ENCODE data around the gene LYPD5. TPM values are rescaled to one million over a fixed set of nuclear protein-coding genes. Genes with fewer than 3 reads are reported as not detected.
"Not testable (repeated sequence)": the region's sequence is repeated elsewhere in the genome, so short reads cannot be mapped to it uniquely, and the experiment has no call there.

LYPD5 gene, protein sequence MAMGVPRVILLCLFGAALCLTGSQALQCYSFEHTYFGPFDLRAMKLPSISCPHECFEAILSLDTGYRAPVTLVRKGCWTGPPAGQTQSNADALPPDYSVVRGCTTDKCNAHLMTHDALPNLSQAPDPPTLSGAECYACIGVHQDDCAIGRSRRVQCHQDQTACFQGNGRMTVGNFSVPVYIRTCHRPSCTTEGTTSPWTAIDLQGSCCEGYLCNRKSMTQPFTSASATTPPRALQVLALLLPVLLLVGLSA
- polyA plus RNA-seq (ENCODE audit: insufficient read length) = 0.52 TPM

DNA sequence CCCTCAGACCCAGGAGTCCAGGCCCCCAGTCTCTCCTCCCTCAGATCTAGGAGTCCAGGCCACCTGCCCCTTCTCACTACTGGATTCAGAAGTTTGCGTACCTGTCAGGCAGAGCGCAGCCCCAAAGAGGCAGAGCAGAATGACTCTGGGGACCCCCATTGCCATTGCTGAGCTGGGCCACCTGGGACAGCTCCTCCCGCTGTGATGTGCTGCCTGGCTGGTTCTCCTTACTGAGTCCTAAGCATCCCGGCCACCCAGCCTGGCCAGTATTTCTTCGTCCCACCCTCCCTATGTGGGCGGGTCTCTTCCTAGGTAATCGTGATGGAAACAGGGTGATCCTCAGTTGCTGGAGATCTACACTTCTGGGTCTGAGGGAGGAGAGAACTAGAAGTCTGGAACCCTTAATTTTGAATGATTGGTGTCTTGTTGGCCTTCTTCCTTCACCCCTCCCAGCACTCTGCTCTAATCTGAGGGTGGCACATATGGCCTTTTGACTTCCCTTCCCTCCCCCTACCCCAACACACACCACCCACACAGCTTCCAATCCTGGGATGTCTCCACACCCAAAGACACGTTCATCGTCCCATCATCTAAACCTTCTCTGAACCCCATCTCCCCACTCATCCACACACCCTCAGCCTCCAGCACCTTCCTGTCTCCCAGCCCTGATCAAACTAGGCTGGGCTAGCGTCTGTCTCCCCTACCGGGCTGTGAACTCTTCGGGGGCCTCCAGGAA lies at the start of gene LYPD5:
TSS of gene LYPD5 (minus strand) at position 232 of the 736 bp plus-strand sequence. CDS start at position 165, 67 bp downstream.
- DNase-seq = no peak

DNA sequence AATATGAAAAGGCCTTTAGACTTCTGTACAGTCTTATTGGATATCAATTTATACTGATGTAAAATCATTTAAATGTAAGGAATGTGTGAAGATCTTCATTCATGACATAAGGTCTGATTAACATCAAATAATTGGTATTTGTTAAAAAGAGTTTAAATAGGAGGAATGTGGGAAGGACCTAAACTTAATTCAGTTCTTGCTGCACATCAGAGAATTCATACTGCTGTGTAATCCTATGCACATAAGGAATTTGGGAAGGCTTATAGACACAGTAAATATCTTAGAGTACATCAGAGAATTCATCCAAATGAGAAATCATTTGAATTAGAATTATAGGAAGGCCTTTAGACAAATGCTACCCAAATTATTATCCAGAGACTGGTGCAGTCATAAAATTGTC lies 46.6 kb upstream of the LYPD5 start:
- DNase-seq = no peak

DNA sequence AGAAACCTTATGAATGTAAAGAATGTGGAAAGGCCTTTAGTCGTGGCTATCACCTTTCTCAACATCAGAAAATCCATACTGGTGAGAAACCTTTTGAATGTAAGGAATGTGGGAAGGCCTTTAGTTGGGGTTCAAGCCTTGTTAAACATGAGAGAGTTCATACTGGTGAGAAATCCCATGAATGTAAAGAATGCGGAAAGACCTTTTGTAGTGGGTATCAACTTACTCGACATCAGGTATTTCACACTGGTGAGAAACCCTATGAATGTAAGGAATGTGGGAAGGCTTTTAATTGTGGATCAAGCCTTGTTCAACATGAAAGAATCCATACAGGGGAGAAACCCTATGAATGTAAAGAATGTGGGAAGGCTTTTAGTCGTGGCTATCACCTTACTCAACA lies 45.6 kb upstream of the LYPD5 start:
- no peak for DNase-seq

DNA sequence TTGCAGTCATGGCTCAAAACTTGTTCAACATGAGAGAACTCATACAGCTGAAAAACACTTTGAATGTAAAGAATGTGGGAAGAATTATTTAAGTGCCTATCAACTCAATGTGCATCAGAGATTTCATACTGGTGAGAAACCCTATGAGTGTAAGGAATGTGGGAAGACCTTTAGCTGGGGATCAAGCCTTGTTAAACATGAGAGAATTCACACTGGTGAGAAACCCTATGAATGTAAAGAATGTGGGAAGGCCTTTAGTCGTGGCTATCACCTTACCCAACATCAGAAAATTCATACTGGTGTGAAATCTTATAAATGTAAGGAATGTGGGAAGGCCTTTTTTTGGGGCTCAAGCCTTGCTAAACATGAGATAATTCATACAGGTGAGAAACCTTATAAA lies 45.0 kb upstream of the LYPD5 start:
- no peak for DNase-seq

DNA sequence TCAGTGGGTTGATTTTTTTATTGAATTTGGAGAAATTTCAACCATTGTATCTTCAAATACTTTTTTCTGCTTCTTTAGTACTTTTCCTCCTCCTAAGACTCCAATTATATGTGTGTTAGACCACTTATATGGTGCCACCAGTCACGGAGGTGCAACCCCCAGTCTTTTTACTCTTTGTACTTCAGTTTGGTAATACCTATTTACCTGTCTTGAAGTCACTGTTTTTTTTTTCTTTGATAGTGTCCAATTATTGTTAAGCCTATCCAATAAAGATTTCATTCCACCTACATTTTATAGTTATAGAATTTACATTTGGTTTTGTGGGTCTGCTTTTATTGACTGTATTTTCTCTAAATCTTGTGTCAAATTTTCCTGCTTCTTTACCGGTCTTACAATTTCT lies 39.8 kb upstream of the LYPD5 start:
- DNase-seq = no peak

DNA sequence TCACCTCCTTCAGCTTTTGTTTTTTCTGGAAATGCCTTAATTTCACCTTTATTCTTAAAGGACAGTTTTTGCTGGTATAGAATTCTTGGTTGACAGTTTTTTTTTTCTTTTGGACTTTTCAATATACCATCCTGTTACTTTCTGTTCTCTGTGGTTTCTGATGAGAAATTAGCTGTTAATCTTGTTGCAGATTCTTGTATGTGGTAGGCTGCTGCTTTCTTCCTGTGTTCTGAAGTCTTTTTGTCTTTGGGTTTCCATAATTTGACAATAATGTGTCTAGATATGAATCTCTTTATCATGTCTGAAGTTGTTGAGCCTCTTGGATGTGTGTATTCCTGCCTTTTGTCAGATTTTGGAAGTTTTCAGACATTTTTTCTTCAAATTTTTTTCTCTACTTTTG lies 36.9 kb upstream of the LYPD5 start:
- no peak for DNase-seq

DNA sequence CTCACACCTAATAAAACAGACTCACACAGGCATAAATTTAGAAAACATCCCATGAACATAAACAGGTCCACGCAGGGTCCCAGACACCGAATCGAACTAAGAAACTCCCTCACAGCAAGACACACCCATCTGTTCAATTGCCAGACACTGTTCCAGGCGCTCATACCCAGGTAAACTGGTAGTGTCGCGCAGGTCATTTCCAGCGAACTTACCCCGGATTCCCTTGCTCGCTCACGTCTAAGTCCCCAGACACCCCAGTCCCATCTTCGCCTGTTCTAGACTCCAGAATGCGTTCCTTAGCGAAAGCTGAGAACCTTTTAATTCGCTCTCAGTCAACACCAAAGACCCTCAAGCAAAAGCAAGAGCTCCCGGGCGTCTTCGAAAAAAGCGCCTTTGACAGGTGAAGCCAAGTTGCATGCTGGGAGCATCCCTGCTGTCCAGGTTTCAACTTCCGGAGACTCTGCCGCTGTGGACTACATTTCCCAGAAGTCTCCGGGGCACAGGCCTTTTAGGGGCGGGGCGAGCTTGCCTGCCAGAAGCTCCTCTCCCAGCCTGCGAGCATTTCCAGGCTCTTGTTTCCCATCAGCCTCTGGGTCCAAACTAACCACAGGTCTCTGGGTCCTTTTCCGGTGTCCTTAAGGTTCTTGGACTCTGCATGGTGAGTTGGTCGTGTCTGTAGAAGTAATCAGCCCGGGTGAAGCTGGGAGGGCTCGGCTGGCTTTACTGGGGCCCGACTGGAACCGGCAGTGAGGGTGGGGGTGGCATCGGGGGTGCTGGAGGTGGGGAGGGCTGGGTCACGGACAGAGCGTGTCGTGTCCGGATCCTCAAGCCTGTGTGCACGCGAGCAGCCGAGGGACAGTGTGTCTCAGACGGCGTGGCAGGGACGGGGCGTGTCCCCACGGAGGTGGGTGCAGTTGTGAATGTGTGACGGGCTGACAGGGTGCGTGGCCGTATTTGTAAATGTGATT lies 24.8 kb upstream of the LYPD5 start, which contains the start of gene ZNF283:
TSS of gene ZNF283 (plus strand) at position 535 of the 968 bp plus-strand sequence. CDS start 6,184 bp downstream, outside the sequence.
- DNase-seq = peak; percentile 86

DNA sequence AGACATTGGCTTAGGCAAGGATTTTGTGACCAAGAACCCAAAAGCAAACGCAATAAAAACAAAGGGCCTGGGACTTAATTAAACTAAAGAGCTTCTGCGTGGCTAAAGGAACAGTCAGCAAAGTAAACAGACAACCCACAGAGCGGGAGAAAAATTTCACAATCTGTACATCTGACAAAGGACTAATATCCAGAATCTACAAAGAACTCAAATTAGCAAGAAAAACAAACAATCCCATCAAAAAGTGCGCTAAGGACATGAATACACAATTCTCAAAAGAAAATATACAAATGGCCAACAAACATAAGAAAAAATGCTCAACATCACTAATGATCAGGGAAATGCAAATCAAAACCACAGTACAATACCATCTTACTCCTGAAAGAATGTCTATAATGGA lies 22.3 kb upstream of the LYPD5 start:
- DNase-seq = not testable (repeated sequence)

DNA sequence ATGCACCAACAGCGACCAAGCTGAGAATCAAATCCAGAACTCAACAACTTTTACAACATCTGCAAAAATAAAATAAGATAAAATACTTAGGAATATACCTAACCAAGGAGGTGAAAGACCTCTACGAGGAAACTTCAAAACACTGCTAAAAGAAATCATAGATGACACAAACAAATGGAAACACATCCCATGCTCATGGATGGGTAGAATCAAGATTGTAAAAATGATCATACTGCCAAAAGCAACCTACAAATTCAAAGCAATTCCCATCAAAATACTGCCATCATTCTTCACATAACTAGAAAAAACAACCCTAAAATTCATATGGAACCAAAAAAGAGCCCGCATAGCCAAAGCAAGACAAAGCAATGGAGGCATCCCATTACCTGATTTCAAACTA lies 21.6 kb upstream of the LYPD5 start:
- DNase-seq = not testable (repeated sequence)

DNA sequence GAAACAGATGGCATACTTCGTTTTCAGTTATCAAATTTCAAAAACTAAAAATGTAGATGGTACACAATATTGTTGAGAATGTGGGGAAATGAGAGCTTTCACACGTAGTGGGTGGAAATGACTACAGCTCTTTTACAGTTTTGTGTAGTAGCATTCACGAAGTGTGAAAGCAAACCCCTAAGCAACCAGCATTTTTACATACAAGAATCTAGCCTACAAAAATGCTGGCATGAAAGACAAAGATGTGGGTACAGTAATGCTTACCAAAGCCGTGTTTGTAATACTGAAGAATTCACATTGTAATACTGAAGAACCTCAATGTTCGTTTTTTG lies 18.6 kb upstream of the LYPD5 start:
- DNase-seq = no peak

DNA sequence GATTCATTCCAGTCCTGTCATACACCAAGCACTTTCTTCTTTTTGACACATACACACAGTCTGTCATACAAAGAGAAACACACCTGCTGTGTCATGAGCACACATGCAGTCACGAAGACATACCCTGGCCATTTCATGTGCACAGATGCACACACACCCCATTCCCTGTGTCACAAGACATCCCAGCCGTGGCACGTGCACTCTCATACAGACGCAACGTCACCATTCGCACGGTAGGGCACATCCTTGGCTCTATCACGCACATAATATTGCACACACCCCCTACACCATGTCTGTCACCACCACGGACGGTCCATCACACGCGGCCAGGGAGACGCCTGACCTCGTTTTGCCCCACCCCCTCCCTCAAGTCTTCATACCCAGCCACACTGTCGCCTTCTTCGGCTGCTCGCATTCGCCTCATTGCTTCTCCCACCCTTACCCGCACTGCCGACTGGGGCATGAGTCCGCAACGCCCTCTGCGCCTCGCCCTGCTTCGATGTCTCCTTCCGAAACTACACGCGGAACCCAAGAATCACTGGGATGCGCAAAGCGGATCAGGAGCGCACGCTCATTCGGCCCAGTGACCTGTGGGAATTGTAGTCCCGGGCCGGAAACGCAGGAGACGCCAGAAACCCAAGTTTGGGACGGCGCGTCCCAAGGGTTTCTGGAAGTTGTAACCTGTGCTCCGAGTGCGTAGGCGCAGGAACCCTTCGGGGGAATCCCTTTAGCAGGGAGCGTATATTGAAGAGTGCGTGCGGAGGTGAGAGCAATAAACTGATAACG lies 18.0 kb upstream of the LYPD5 start:
- DNase-seq = peak; percentile 19

DNA sequence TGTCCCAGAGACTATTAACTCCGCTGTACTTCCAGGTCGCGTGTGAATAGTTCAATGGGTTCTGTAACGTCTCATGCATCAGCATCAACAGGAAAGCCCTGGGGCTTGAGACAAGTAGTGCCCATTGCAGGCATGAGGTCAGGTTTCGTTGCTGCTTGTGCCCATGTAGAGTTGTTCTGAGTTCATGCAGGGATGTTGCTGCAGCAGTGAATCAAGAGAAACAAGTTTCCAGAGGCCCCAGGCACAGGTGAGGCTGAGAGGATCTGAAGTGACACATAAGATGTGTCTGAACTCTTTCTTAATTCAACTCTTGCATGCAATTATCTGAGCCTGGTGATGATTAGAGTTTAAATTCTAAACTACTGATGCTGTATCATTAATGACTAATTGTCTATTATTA lies 16.3 kb upstream of the LYPD5 start:
- DNase-seq = no peak

DNA sequence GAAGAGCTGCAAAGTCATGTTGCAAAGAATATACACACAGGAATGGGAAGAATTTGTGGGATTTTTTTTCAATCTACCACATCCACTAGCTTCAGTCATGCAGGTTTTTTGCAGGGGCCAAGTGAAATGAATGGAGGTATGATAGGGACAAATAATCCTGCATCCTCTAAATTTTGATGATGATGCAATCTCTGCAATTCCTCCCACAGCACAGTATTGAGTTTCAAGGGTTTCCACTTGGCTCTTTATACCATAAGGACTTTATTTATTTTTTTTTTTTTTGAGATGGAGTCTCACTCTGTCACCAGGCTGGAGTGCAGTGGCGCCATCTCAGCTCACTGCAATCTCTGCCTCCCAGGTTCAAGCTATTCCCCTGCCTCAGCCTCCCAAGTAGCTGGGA lies 15.2 kb upstream of the LYPD5 start:
- DNase-seq = not testable (repeated sequence)

DNA sequence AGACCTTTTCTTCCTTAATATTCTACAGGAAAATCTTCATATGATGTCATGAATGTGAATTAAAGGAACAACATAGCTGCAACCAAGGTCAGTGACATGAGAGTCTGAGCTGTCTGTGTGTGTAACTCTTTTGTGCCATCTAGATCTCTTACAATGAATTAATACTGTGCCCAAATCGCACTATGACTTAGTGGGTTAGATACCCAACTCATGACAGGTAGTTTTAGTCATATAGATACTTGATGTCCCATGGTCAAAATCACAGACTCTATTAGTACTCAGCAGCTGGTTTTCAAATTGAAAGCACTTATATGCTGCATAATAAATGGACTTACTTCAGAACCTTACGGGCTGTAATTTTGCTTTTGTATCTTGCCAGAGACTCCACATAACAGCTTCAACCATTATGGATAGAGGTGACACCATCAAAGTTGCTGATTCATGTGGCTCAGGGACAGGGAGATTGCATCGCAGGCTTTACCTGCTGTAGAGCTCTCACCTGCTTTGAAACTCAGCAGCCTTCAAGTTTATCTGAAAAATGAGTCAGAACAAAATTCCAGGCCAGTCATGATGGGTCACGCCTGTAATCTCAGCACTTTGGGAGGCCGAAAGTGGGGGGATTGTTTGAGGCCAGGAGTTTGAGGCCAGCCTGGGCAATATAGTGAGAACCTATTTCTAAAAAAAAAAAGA lies 12.6 kb upstream of the LYPD5 start:
- DNase-seq = no peak

DNA sequence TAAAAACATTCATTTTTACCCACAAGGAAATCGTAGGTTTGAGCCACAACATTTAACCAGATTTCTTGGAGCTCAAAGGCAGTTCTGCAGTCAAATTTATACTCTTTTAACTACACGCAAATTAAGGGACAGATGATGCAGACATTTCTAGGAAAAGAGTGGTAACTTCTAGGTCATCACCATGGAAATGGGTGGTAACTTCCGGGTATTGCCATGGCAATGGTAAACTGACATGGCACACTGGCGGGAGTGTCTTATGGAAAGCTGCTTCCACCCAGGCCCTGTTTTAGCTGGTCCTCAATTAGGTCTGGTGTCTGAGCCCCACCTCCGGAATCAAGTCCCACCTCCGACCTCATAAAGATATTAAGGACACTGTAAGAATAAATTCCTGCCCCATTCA lies 10.4 kb upstream of the LYPD5 start:
- DNase-seq = no peak

DNA sequence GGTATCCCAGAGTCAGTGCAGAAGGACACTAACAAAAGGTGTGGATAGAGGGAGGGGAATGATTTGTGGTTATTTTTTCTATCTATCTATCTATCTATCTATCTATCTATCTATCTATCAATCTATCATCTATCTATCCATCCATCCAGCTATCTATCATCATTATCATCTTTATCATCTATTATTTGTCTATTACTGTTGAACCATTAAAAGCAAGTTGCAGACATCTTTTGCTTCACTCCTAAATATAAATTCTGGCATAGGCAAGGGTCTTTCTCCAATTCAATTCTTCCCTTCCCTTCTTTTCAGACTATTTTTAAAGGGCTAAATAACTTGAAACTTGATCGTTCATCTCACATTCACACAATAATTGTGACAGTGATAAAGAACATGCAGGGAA lies 10.0 kb upstream of the LYPD5 start:
- no peak for DNase-seq

DNA sequence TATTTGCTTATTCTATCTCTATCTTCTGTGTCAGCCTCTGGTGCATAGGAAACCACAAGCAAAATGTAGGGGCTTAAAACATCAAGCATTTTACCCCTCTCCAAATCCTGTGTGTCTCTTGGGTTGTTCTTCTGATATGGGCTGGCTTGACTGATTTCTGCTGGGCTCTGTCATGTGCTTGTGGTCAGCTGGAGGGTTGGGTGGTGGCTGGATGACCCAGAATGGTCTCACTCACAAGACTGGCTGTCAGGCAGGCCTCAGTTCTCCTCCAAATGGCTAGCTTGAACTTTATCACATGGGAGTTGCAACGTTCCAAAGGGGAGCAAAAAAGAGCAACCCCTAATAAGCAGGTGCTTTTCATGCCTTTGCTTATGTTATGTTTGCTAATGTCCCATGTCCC lies 9.6 kb upstream of the LYPD5 start:
- DNase-seq = no peak

DNA sequence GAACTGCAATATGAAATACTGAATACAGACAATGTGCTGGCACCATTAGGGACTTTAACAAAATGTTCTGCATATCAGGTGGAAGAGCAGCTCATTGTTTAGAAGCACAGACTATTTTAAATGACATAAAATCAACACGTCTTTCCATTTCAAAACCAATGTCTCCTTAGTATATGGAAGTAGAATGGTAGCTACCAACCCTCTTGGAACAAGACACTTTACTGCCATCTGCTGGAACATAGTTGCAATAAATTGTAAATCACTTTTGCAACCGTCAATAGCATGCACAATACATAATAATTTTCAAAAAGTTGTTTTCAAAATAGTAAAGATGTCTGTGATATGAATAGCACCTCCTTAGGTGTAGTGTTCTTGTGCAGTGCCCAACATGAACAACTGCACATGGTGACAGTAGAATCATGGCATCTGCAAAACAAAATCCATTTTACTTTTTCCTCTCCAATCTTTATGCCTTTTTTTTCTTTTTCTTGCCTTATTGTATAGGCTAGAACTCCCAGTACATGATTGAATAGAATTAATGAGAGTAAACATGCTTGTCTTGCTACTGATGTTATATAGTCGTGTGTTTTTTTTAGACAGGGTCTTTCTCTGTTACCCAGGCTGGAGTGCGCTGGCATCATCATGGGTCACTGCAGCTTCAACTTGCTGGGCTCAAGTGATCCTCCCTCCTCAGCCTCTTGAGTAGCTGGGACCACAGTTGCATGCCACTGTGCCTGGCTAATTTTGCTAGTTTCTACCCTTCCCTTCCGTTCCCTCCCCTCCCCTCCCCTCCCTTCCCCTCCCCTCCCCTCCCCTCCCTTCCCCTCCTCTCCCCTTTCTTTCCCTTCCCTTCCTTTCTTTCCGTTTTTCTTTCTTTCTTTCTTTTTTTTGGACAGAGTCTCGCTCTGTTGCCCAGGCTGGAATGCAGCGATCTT lies 7.8 kb upstream of the LYPD5 start:
- no peak for DNase-seq

DNA sequence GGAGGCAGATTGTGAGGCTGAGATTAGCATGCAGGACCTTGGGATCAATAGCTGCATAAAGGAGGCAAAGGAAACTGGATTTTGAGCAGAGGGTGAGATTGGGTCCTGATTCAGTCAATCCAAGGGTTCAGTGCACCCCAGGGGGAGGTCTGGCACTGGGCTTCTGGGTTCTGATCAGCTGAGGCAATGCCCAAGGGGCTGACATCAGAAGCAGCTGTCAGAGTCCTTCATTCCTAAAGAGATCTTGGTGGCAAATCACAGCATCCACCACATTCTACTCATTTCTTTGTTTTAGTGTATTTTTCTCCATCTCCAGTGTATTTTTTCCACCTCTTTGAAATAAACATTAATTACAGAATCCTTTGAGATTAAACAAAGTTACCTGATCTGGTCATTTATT lies 5.4 kb upstream of the LYPD5 start:
- no peak for DNase-seq

DNA sequence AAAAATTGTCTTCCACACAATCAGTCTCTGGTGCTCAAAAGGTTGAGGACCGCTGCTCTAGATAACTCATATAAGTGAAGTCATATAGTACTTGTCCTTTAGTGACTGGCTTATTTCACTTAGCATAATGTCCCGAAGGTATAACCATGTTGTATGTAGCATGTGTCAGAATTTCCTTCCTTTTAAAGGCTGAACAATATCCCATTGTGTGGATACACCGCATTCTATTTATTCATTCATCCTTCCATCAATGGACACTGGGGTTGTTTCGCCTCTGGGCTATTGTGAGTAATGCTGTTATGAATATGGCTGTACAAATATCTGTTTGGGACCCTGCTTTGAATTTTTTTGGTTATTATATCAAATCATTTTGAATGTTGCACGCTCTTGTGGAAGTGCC lies 4.6 kb upstream of the LYPD5 start:
- DNase-seq = no peak

DNA sequence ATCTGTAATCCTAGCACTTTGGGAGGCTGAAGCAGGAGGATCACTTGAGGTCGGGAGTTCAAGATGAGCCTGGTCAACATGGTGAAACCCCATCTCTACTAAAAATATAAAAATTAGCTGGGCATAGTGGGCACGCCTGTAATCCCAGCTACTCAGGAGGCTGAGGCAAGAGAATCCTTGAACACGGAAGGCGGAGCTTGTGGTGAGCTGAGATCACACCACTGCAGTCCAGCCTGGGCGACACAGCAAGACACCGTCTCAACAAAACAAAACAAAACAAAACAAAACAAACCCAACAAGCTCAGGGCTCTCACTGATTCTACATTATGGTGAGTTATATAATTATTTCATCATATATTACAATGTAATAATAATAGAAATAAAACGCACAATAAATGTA lies 4.2 kb upstream of the LYPD5 start:
- not testable (repeated sequence) for DNase-seq
